Measurements from ENCODE around the gene ISCU.
"Not testable (repeated sequence)": the region's sequence is repeated elsewhere in the genome, so short reads cannot be mapped to it uniquely, and the experiment has no call there.

The ISCU gene

DNA sequence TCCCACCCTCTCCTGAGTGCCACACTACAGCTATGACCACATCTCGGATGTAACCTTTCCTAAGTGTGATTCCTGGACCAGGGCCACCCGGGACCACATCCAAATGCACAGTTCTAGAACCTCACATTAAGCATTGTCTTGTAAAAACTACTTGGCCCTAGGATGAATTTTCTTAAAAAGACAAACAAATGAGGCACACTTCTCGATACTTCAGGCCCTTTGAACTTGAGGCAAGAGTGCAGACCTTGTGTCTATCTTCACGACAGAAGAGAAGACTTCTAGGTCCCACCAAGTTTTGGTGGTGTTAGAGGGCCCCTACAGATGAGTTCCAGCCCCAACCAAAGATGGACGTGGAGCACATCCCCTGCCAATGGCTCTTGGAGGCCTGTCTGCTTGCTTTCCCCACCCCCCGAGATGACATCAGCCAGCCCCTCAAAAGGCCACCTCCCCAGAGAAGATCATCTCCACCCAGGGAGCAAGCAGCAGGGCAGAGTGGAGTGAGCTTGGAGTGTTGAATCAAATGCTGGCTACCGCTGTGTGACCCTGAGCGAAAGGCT is 9.3 kb downstream of the ISCU start:
- DNase-seq: no peak

DNA sequence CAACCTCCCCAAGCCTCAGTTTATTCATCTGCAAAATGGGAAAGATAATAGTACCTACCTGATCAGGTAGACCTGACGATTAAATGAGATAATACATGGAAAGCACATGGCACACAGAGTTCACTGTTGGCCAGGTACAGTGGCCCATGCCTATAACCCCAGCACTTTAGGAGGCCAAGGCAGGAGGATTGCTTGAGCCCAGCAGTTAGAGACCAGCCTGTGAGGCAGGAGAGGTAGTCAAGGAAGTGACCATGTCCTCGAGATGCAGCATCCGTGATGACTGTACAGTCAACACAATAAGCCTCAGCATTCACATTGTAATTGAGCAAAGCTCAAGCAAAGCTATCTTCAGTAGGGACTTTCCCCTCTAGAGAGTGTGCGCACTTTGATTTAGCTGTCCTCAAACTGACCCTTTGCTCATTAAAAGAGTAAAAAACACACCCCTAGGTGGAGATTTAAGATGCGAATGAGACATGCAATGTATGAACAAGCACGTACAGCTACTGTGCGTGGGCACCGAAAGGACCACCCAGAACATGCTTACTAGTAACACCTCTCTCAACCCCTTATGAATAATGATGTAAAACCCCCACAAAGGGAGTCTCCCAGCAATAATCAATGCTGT is 9.9 kb downstream of the ISCU start:
- no peak for DNase-seq

DNA sequence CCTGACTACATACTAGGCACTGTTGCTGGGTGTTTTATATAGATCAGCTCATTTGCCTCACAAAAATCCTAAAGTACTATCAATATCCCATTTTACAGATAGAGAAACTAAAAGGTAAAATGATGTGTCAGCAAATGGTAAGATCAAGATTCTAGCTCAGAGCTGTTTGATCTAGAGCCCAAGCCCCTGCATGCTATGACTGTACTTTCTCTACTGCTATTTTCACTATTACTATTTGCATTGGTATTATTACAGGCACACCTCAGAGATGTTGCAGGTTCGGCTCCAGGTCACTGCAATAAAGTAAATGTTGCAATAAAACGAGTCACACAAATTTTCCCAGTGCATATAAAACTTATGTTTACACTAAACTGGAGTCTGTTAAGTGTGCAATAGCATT is 10.9 kb downstream of the ISCU start:
- no peak for DNase-seq

DNA sequence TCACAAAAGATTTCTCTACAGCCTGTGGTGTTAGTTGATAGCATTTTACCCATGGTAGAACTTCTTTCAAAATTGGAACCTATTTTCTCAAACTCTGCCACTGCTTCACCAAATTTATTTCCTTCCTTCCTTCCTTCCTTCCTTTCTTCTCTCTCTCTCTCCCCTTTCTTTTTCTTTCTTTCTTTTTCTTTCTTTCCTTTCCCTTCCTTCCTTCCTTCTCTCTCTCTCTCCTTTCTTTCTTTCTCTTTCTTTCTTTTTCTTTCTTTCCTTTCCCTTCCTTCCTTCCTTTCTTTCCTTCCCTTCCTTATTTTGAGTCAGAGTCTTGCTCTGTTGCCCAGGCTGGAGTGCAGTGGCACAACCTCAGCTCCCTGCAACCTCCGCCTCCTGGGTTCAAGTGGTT is 11.9 kb downstream of the ISCU start:
- not testable (repeated sequence) for DNase-seq

DNA sequence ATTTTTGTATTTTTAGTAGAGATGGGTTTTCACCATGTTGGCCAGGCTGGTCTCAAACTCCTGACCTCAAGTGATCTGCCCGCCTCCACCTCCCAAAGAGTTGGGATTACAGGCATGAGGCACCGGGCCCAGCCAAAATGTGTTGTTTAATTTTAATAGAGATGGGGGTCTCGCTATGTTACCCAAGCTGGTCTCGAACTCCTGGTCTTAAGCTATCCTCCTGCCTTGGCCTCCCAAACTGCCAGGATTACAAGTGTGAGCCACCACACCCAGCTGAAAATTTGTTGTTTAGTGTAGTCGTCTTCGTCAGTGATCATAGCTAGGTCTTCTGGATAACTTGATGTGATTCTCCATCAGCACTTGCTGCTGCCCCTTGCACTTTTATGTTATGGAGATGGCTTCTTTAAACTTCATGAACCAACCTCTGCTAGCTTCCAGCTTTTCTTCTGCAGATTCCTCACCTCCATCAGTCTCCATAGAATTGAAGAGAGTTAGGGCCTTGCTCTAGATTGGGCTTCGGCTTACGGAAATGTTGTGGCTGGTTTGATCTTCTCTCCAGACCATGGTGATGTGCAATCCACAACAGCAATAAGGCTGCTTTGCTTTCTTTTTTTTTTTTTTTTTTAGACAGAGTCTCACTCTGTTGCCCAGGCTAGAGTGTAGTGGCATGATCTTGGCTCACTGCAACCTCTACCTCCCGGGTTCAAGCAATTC is 13.0 kb downstream of the ISCU start:
- DNase-seq: no peak

DNA sequence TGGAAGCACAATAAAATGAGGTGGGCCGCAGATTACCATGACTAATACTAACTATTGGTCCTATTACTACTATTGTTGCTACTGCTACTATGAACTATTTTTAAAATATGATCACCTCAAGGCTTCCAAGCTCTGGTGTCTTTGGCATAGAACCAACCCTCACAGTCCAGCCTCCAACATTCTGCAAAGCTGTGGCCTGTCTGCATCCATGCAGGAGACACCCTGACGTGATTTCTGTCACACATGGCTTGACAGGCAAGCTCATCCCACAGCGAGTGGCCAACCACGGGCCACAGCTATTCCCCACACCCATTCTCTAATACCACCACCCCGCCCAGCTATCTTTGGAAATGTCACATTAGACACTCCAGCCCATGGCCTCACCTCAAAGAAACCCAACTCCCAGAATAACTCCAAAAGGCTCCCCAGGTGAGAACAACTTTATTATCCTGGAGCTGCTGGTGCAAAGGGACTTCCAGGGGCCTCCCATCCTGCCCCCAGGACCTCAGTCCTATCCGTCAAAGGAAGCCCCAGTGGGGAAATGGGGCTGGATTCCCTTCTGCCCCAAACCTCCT is 14.4 kb downstream of the ISCU start:
- no peak for DNase-seq

DNA sequence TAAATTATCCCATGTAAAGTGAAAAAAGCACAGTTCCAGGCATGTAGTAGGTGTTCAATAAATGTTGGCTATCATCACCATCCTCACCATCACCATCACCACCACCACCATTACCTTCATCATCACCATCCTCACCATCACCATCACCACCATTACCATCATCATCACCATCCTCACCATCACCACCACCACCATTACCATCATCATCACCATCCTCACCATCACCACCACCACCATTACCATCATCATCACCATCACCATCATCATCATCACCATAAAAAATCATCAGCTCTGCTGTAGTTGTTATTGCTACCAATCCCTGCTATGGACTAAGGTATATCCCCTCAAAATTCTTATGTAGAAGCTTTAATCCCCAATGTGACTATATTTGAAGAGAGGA is 15.1 kb downstream of the ISCU start:
- no peak for DNase-seq

DNA sequence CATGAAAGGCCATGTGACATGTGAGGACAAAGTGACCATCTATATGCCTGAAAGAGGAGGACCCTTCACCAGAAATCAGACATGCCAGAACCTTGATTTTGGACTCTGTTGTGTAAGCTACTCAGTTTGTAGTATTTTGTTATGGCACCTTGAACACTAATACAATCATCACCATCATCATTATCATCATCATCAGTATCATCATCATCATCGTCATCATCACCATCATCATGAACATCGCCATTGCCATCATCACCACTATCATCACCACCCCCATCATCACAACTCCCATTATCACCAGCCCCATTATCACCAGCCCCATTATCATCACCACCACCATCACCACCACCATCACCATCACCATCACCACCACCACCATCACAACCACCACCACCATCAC is 15.9 kb downstream of the ISCU start:
- no peak for DNase-seq

DNA sequence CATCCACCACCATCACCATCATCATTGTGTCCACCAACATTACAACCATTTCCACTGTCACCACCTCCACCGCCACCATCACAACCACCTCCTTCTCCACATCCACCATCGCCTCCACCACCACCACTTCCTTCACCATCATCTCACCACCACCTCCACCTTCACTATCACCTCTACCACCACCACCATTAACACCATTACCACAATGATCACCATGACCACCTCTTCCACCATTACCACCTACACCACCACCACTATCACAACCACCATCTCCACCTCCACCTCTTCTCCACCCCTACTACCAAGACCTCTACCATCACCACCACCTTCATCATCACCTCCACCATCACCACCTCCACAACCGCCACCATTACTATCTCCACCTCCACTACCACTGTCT is 16.4 kb downstream of the ISCU start:
- no peak for DNase-seq

DNA sequence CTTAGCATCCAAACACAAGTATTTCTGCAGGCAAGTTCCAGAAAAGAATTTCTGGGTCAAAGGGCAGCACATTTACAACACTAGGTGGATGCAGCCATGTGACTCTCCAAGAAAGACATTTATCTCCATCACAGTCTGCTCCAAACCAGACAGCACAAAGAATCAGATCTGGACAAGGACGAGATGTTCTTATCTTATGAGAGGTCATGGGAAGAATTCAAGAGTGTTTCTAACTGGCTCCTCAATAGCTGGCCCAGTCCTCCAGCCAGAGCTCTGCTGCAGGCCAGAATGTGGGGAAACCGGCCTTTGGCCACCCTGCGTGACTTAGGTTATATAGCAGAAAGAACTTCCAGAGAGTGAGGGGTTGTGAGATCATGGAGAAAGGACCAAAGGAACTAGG is 18.1 kb downstream of the ISCU start:
- no peak for DNase-seq

DNA sequence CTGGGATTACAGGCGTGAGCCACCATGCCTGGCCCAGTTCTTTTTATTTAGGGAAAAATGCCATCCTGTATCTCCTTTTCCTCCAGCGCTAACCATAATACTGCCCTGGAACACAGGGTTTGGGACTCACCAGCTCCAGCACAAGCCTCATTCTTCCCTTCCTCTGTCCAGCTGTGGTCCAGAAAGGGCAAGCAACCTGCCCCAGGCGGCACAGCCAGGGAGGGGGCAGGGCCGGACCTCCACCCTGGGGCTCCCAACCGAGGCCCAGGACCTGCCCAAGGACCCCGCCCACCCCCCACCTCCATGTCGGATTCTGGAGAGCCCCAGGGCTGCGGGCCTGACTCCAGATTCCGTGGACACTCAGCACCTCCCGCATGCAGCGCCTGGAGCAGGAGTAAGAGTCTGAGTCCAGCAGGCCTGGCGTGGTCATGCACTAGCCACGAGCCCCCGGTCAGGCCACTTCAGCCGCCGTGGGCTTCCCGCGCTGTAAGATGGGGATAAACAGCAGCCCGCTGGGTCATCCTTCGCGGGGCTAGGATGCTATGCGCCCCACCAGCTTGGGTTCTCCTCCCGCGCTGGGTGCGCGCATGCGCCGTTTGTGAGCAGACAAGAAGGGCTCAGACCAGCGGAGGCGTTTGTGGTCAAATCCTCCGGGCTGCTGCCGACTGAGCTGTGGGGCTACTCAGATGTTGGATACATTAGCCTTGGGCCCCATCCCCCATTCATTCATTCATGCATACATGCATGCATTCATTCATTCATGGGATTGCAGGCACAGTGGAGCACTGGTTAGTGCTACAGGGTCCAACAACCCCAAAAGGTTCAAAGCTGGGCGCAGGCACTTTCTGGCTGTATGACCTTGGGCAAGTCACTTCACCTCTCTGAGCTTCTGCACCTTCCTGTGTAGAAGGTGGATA is 19.2 kb downstream of the ISCU start:
- DNase-seq: no peak

DNA sequence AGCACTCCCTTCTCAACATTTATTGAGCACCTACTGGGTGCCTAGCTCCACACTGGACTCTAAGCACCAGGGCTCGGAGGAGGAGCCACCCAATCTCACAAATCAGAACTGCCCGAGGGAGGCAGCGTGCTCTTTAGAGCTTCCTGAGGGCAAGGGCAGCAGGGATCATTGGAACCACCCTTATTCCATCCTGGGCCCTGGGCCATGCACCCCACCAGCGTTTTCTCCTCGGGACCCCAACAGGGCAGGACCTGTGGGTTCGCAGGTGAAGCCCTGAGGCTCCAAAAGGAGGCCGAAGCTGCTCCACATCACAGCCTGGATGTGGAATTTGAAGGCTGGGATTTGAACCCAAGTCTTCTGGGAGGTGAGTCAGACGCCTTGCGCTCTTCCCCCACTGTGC is 20.1 kb downstream of the ISCU start:
- DNase-seq: no peak

DNA sequence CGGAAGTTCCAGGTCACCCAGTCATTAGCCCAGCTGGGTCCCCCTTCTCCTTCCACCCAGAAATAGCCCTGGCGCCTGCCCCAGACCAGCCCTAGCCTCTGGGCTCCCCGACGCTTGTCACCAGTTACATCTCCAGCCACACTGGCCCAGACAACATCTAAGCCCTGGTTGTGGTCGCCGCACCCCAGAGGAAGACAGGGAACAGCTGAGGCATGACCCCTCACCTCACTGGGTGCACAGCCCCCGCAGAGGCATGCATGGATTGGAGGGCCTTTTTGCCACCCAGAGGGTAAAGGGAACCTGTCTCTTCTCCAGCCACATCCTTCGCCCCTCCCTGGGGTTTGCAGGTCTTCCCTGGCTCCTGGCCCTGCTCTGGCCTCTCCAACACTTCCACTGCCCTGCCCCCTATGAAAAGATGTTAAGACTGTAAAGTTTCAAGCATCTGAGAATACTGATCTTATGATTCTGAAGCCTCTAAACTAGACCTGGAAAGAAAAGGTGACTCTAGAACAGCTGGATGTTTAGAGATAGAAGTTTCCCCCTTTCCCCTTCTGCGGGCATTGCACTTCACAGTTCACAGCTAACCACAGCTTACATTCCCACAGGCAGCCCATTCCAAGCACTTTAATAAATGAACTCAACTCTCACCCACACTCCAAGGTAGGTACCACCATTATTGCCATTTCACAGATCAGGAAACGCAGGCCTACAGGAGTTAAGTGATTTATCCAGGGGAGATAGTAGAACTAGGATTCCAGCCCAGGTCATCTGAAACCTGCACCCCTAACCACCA is 20.8 kb downstream of the ISCU start:
- no peak for DNase-seq

DNA sequence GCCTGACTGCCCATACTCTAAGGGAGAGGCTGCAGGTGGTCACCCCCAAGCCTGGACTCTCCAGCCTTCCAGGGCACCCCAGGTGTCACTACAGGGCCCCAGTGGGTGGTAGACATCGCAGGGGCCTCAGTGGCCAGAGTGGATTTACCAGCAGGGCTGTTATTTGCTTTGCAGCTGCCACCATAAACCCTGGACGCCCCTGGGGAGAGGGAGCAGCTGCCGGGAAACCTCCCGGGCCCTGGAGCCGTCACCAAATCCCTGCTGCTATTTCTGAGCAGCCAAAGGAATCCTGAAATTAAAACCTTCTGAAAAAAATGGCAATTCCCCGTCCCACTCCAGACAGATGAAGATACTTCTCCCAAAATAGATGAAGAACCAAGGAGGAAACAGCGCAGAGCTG is 21.6 kb downstream of the ISCU start:
- no peak for DNase-seq

DNA sequence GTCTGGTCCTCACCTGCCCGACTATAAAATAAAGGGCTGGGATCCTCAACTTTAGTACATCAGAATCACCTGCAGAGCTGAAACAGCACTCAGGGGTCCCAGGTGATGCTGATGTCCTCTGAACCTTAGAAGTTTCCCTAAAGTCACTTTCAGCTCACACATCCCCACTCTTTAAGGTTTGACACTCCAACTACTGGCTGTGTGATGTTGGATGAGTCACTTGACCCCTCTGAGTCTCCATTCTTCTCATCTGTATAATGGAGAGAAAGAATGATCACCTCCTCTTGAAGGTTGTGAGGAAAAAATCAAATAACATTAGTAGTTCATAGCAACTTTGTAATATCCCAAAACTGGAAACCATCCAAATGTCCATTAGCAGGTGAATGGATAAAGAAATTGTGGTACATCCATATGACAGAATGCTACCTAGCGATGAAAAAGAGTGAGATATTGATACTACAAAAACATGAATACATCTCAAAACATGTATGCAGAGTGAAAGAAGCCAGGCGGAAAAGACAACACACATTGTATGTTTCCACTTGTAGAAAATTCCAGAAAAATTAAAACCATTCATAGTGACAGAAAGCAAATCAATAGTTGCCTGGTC is 22.2 kb downstream of the ISCU start:
- no peak for DNase-seq

DNA sequence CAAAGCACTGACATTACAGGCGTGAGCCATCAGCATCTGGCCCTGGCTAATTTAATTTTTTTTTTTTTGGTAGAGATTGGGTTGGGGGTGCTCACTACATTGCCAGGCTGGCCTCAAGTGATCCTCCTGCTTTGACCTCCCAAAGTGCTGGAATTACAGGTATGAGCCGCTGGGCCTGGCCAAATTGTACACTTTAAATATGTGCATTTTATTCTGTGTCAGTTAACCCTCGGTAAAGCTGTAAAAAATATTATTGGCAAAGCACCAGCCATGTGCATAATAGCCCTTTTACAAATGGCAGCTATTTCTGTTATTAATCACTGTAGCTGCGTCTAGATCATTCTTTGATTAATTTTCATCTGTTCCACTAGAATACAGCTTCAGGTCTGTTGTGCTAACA is 23.5 kb downstream of the ISCU start:
- DNase-seq: no peak

DNA sequence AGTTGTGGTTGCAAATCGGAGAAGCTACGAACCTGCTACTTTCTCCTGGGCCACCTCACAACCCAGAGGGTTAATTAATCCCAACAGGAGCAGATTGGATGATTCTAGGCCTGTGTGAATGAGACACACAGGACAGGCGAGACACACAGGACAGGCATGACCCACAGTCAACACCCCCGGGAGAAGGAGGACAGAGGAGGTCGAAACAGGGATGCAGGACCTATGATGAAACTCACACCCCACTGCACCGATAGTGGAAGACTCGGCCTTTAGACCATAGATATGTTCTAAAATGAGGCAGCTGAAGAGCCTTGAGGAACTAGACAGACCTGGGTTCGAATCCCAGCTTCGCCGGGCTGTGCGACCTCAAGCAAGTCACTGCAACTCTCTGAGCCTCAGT is 23.9 kb downstream of the ISCU start:
- no peak for DNase-seq

DNA sequence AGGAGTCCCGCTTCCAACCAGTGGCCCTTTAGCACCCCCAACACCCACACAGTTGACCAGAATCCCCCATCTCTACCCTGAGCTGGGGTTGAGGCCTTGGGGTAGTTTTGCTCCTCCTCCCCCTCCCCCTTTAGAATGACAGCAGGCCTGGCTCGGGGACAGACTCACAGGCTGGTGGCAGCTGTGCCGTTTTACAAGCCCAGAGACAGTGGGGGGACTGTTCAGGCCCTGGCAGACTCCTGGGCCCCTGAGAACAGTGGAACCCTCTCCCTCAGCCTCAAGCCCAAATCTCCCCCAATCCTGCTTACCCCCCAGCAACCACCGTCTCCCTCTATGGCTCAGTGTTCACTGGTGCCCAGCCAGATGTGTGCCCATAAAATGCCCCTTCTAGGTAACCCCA is 25.4 kb downstream of the ISCU start:
- DNase-seq: no peak

DNA sequence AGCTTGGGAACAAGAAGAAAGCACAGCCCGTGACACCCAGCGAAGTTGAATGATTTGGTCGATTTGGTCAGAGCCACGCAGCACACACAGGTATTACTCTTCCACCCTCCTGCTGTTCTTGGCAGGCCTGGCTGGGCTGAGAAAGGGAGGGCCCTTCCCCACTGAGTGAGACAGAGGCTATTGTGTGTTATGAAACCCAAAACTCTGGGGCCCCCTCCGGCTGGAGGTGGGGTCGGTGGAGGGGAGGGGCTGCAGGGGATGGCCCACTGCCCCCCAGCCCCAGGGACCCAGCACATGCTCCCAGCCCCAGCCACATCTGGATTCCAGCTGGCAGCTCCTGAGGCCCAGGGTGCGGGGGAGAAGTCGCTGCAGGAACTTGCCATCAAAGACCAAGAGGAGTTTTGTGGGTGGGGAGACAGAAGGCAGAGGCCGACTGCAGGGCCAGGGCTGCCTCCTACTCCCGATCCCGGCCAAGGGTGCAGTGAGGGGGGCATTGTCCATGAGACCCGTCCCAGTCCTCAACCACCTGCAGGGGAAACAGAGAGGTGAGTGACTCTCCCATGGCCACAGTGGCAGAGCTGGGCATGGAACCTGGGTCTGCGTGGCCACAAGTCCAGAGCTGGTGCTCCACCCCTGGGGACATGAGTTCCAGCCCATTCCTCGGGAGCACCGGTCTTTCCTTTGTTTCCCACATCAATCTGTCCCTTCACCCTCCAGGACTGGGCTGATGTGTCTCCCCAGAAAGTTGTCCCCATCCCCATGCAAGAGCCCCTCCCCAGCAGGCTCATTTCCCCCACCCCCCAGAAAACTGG is 26.8 kb downstream of the ISCU start:
- no peak for DNase-seq

DNA sequence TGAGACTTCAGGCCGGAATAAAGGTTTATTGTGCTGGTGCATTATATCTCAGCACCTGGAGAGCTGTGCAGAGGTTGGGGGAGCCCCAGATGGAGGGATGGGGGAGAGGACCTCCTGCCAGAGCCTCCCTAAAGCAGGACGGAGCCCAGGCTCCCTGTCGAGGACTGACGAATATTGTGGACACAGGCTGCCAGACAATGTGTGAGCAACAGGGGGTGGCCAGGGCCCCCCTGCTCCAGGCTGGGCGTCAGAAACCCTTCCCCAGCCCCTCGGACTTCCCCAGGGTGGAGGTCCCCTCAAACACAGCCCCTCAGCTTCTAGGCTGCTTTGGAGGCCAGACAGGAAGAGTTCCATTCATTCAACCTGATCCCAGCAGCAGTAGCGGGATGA is 27.4 kb downstream of the ISCU start:
- DNase-seq: no peak

DNA sequence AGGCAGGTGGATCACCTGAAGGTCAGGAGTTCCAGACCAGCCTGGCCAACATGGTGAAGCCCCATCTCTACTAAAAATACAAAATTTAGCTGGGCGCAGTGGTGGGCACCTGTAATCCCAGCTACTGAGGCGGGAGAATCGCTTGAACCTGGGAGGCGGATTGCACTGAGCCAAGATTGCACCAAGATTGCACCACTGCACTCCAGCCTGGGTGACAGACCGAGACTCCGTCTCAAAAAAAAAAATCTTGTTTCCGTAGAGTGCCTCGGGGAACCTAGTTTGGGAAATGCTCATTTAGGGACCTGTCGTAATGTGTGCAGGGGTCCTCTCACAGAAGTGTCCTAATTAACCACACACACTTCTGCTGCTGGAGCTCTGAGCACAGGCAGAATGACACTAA is 28.1 kb downstream of the ISCU start:
- not testable (repeated sequence) for DNase-seq
